ENCODE data around the gene GSTA5.

GRCh38 chr6:52877168-52877567, 36.6 kb upstream of the GSTA5 start:
- TF ChIP-seq CTCF (IDR thresholded peaks at IDR 0.05) (no peak), POLR2A (IDR thresholded peaks at IDR 0.05) (no peak)
